ENCODE data around the gene CPLX1. TPM values are rescaled to one million over a fixed set of nuclear protein-coding genes. Genes with fewer than 3 reads are reported as not detected.
"Not testable (repeated sequence)": the region's sequence is repeated elsewhere in the genome, so short reads cannot be mapped to it uniquely, and the experiment has no call there.

The CPLX1 gene
- total RNA-seq, 1 experiment from 2014 or later = 0.58 TPM

- in situ Hi-C loops (cut with HindIII; ENCODE audit: low pct_unique_long_range_greater_than_20kb, low sequenced_read_pairs) = no loop called here
- no peak for DNase-seq (ENCODE audit: low read depth, low spot score)
Measured at GRCh38 chr4:762211-763190, 63.4 kb downstream of the CPLX1 start.

- in situ Hi-C loops (cut with HindIII; ENCODE audit: low pct_unique_long_range_greater_than_20kb, low sequenced_read_pairs) = no loop called here
- DNase-seq (ENCODE audit: low read depth, low spot score) = no peak
Measured at GRCh38 chr4:761739-762138, 64.2 kb downstream of the CPLX1 start.

GRCh38 chr4:761086-761485 lies 64.8 kb downstream of the CPLX1 start:
- in situ Hi-C loops (cut with HindIII; ENCODE audit: low pct_unique_long_range_greater_than_20kb, low sequenced_read_pairs) = no loop called here
- DNase-seq (ENCODE audit: low read depth, low spot score) = no peak

GRCh38 chr4:760616-761015 lies 65.3 kb downstream of the CPLX1 start:
- no peak for DNase-seq (ENCODE audit: low read depth, low spot score)
- in situ Hi-C loops (cut with HindIII; ENCODE audit: low pct_unique_long_range_greater_than_20kb, low sequenced_read_pairs) = no loop called here

- in situ Hi-C loops (cut with HindIII; ENCODE audit: low pct_unique_long_range_greater_than_20kb, low sequenced_read_pairs); DNase-seq (ENCODE audit: low read depth, low spot score): not testable (repeated sequence)
Measured at GRCh38 chr4:759810-760209, 66.1 kb downstream of the CPLX1 start.

GRCh38 chr4:757111-757510 lies 68.8 kb downstream of the CPLX1 start:
- in situ Hi-C loops (cut with HindIII; ENCODE audit: low pct_unique_long_range_greater_than_20kb, low sequenced_read_pairs) = no loop called here
- DNase-seq (ENCODE audit: low read depth, low spot score) = no peak

GRCh38 chr4:754221-755120 lies 71.5 kb downstream of the CPLX1 start:
- DNase-seq (ENCODE audit: low read depth, low spot score) = no peak
- in situ Hi-C loops (cut with HindIII; ENCODE audit: low pct_unique_long_range_greater_than_20kb, low sequenced_read_pairs) = no loop called here

GRCh38 chr4:753186-753585 lies 72.7 kb downstream of the CPLX1 start:
- in situ Hi-C loops (cut with HindIII; ENCODE audit: low pct_unique_long_range_greater_than_20kb, low sequenced_read_pairs); DNase-seq (ENCODE audit: low read depth, low spot score): not testable (repeated sequence)

- in situ Hi-C loops (cut with HindIII; ENCODE audit: low pct_unique_long_range_greater_than_20kb, low sequenced_read_pairs) = no loop called here
Measured at GRCh38 chr4:752196-752861, 73.6 kb downstream of the CPLX1 start.

GRCh38 chr4:751676-752075 lies 74.3 kb downstream of the CPLX1 start:
- DNase-seq (ENCODE audit: low read depth, low spot score) = no peak
- in situ Hi-C loops (cut with HindIII; ENCODE audit: low pct_unique_long_range_greater_than_20kb, low sequenced_read_pairs) = no loop called here

More at GRCh38 chr4:752196-752861, 73.6 kb downstream of the CPLX1 start:
- DNase-seq (ENCODE audit: low read depth, low spot score) = no peak

GRCh38 chr4:749698-750666 lies 75.9 kb downstream of the CPLX1 start:
- in situ Hi-C loops (cut with HindIII; ENCODE audit: low pct_unique_long_range_greater_than_20kb, low sequenced_read_pairs) = no loop called here
- no peak for DNase-seq (ENCODE audit: low read depth, low spot score)

- in situ Hi-C loops (cut with HindIII; ENCODE audit: low pct_unique_long_range_greater_than_20kb, low sequenced_read_pairs) = no loop called here
Measured at GRCh38 chr4:748461-748860, 77.5 kb downstream of the CPLX1 start.

GRCh38 chr4:747546-748170 lies 78.3 kb downstream of the CPLX1 start:
- in situ Hi-C loops (cut with HindIII; ENCODE audit: low pct_unique_long_range_greater_than_20kb, low sequenced_read_pairs) = no loop called here
- DNase-seq (ENCODE audit: low read depth, low spot score) = no peak

More at GRCh38 chr4:748461-748860, 77.5 kb downstream of the CPLX1 start:
- no peak for DNase-seq (ENCODE audit: low read depth, low spot score)

- in situ Hi-C loops (cut with HindIII; ENCODE audit: low pct_unique_long_range_greater_than_20kb, low sequenced_read_pairs) = no loop called here
- no peak for DNase-seq (ENCODE audit: low read depth, low spot score)
Measured at GRCh38 chr4:744212-744841, 81.6 kb downstream of the CPLX1 start.

- DNase-seq (ENCODE audit: low read depth, low spot score) = no peak
- in situ Hi-C loops (cut with HindIII; ENCODE audit: low pct_unique_long_range_greater_than_20kb, low sequenced_read_pairs) = no loop called here
Measured at GRCh38 chr4:743463-744211, 82.3 kb downstream of the CPLX1 start.
